Skeletal muscle tissue (tissue), 4 donors: ENCODE measurements around the gene ALPP. TPM values are rescaled to one million over a fixed set of nuclear protein-coding genes. Genes with fewer than 3 reads are reported as not detected.
"Not testable (repeated sequence)": the region's sequence is repeated elsewhere in the genome, so short reads cannot be mapped to it uniquely, and the experiment has no call there.

Source experiments
- H3K27ac ChIP-seq: one replicate; pipeline ENCODE4 v1.7.0; 2013; ENCODE audit warnings: mild to moderate bottlenecking, low read depth, low read length, inconsistent platforms
- H3K27me3 ChIP-seq, 3 donors: one replicate each; pipeline ENCODE4 v1.7.0; 2013; ENCODE audit warnings: low read length in 3 of 3; ENCODE audit not compliant: control insufficient read depth in 3 of 3, insufficient read depth in 3 of 3
- H3K36me3 ChIP-seq, 3 donors: one replicate each; pipeline ENCODE4 v1.7.0; 2013; ENCODE audit warnings: low read length in 3 of 3; ENCODE audit not compliant: control insufficient read depth in 3 of 3, insufficient read depth in 3 of 3
- H3K4me1 ChIP-seq, 3 donors: one replicate each; pipeline ENCODE4 v1.7.0; 2013; ENCODE audit warnings: low read length in 3 of 3, mild to moderate bottlenecking in 3 of 3; ENCODE audit not compliant: control insufficient read depth in 3 of 3, insufficient read depth in 3 of 3
- H3K4me3 ChIP-seq, 3 donors: one replicate each; pipeline ENCODE4 v1.7.0; 2013; ENCODE audit warnings: low read length in 3 of 3
- H3K9ac ChIP-seq, 3 donors: one replicate each; pipeline ENCODE4 v1.7.0; 2013; ENCODE audit warnings: low read length in 3 of 3, mild to moderate bottlenecking in 3 of 3, moderate library complexity in 2 of 3, low read depth in 1 of 3
- H3K9me3 ChIP-seq, 3 donors: one replicate each; pipeline ENCODE4 v1.7.0; 2013; ENCODE audit warnings: low read length in 3 of 3; ENCODE audit not compliant: control insufficient read depth in 3 of 3
- total RNA-seq: library from RNA; depleted of rRNA; stranded (reverse); fragments of >200 nt; gene quantifications from one replicate; pipeline ENCODE4 v1.2.3, GENCODE V29; 2014
- donor health status: Osteomylitis.

ALPP gene
- total RNA-seq, result not detected

DNA sequence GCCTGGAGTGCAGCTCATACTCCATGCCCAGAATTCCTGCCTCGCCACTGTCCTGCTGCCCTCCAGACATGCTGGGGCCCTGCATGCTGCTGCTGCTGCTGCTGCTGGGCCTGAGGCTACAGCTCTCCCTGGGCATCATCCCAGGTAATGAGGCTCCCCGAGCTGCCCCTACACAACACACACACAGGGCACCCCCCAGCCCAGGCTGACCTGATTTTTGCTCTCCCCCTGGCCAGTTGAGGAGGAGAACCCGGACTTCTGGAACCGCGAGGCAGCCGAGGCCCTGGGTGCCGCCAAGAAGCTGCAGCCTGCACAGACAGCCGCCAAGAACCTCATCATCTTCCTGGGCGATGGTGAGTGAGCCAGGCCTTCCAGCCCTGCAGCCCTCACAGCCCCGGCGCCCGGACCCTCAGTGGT is at the start of gene ALPP:
Gene ALPP, plus strand, starts transcription at position 17 of the 417 bp plus-strand sequence. Its CDS starts 52 bp downstream, at position 69.
- H3K4me1 ChIP-seq, H3K9me3 ChIP-seq, H3K9ac ChIP-seq, H3K27ac ChIP-seq, H3K4me3 ChIP-seq, H3K36me3 ChIP-seq: not testable (repeated sequence)
- H3K27me3 ChIP-seq, result peaks cover 15 to 32% (median 23%) of the 10 kb centered on the region in 3 donors

DNA sequence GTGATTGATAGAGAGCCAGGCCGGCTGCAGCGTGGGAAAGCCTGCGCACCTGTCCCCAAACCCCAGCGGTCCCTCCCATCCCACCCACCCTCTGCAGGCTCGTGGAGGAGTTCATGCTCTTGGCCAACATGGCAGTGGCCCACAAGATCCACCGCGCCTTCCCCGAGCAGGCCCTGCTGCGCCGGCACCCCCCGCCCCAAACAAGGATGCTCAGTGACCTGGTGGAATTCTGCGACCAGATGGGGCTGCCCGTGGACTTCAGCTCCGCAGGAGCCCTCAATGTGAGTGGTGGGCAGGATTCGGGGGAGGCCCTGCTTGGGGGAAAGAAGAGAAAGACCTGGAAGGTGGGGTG is 48.9 kb upstream of the ALPP start:
- Histone ChIP-seq H3K9me3 (no peaks in the 10 kb centered on the region), H3K9ac (no peak overlapping the region), H3K27me3 (no peaks in the 10 kb centered on the region), H3K4me1 (peaks cover 0 to 7% (median 4%) of the 10 kb centered on the region in 3 donors), H3K27ac (no peak overlapping the region), H3K36me3 (peaks cover 0 to 2% (median 0%) of the 10 kb centered on the region in 3 donors), H3K4me3 (no peak overlapping the region)

DNA sequence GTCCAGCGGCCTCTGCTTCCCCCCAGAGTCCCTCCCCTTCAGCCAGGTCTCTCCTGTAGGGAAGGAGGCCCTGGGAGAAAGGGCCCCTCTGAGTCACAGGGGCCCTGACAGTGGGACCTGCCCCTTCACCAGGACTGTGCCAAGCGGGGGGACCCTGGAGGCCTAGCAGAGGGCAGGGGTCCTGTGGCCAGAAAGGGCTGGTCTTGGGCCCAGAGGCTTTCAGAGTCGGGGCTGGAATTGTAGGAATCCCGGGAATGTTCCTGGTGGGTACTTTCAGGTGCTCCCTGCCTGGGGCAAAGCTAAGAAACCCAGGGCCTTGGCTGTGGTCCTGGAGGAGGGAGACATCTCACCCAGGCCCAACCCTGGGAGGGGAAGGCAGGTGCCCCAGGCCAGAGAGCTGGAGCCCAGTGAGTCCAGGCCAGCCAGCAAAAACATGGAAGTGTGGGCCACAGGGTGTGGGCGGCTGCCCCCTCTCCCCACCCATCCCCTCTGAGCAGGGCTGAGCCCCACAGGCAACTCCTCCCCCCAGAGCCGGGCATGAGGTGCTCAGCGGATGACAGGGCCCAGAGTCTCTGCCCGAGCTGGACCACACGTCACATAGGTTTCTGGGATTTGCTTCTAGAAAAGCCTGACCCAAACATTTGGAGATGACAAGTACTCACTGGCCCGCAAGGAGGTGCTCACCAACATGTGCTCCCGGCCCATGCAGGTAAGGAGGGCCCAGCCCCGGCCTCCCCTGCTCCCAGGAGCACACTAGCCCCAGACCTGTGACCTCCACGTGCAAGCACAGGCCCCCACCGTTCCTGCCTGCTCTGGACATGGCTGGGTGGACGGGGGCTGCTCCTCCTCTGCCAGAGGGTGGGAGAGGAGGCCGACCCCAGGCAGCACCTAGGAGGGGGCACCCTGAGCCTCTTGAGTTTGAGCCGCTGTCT is 48.2 kb upstream of the ALPP start:
- Histone ChIP-seq H3K9ac (no peak overlapping the region), H3K36me3 (peaks cover 0 to 2% (median 0%) of the 10 kb centered on the region in 3 donors), H3K4me1 (peaks cover 0 to 7% (median 4%) of the 10 kb centered on the region in 3 donors), H3K27ac (no peak overlapping the region), H3K9me3 (no peaks in the 10 kb centered on the region), H3K4me3 (no peak overlapping the region), H3K27me3 (no peaks in the 10 kb centered on the region)

DNA sequence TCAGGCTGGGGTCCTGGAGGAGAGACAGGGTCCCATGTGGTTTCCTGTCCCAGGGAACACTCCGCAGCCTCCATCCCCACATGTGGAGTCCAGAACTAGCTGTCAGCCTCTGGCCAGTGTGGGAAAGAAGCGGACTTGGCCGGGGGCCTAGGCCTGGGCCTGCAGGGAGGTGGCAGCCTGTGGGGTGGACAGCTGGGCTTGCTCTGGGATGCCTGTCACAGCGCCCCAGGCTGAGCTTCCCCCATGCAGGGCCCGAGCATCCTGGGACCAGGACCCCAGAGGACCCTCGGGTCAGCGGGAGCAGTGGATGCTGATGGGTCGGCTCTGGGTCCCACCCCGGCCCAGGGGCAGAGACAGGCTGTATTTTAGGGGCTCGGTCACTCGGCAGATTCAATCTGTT is 47.5 kb upstream of the ALPP start:
- H3K4me1 ChIP-seq, H3K27me3 ChIP-seq, H3K9me3 ChIP-seq, H3K36me3 ChIP-seq, H3K4me3 ChIP-seq, H3K27ac ChIP-seq, H3K9ac ChIP-seq: not testable (repeated sequence)

DNA sequence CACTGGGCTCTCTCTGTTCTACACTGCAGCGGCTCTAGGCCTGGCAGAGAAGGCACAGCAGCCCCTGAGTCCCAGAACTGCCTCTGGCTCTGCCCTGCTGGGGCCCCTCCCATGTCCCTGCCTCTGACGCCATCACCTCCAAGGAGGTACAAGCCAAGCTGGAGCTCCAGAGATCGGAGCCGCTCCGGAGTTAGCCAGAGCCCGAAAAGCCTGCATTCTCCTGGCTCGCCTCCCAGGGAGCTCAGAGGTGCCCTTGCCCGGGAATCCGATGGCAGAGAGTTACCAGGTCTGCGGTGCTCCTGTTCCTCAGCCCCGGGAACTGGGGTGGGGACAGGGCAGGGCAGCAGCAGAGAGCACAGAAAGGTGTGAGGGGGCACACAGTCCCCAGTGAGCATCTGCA is 46.9 kb upstream of the ALPP start:
- H3K9ac ChIP-seq, H3K9me3 ChIP-seq, H3K27ac ChIP-seq, H3K4me3 ChIP-seq, H3K27me3 ChIP-seq, H3K4me1 ChIP-seq, H3K36me3 ChIP-seq: not testable (repeated sequence)

DNA sequence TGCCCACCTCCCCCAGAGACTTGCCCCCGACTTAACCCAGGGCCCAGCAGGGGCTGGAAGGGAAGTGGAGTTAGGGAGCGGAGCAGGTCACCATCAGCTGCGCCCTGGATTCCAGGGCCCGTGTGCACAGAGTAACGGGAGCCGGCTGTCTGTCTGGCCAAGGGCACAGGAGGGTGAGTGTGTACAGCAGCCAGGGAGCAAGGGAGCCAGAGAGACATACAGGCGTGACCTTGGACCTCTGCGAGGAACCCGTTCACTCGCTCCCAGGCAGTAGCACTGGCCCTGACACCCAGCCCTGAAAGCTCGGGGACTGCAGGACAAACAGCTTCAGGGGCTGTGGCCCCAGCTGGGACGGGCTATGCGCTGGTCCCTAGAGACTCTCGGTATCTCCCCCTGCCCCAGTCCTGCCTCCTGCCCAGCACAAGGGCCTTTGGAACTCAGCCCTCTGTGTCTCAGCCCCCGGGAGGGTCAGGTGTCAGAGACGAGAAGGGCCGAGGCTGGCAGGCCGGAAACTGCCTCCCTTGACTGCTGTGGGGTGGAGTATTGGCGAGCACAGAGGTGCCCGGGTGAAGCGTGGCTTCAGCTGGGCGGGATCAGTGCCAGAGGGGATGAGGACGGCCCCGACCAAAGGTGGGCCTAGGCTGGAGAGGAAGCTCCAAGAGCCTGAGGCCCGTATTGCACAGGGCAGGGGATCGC is 46.2 kb upstream of the ALPP start:
- not testable (repeated sequence) for H3K4me3 ChIP-seq, H3K9me3 ChIP-seq, H3K4me1 ChIP-seq, H3K36me3 ChIP-seq, H3K27ac ChIP-seq, H3K9ac ChIP-seq, H3K27me3 ChIP-seq

DNA sequence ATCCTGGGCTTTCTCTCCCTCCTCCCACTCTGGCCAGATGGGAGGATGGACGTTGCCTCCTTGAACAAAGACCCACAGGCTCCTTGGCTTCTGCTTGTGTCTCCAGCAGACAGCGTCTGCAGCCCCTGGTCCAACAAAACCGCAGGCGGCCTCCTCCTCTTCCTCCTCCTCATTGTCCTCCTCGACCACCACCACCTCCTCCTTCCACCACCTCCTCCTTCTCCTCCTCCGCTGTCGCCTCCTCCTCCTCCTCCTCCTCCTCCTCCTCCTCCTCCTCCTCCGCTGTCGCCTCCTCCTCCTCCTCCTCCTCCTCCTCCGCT is 45.7 kb upstream of the ALPP start:
- H3K4me1 ChIP-seq, result peaks cover 0 to 7% (median 0%) of the 10 kb centered on the region in 3 donors
- no peak overlapping the region for H3K27ac ChIP-seq
- H3K36me3 ChIP-seq, result peaks cover 0 to 2% (median 2%) of the 10 kb centered on the region in 3 donors
- no peak overlapping the region for H3K4me3 ChIP-seq
- no peaks in the 10 kb centered on the region for H3K27me3 ChIP-seq
- H3K9ac ChIP-seq, result no peak overlapping the region
- no peaks in the 10 kb centered on the region for H3K9me3 ChIP-seq

DNA sequence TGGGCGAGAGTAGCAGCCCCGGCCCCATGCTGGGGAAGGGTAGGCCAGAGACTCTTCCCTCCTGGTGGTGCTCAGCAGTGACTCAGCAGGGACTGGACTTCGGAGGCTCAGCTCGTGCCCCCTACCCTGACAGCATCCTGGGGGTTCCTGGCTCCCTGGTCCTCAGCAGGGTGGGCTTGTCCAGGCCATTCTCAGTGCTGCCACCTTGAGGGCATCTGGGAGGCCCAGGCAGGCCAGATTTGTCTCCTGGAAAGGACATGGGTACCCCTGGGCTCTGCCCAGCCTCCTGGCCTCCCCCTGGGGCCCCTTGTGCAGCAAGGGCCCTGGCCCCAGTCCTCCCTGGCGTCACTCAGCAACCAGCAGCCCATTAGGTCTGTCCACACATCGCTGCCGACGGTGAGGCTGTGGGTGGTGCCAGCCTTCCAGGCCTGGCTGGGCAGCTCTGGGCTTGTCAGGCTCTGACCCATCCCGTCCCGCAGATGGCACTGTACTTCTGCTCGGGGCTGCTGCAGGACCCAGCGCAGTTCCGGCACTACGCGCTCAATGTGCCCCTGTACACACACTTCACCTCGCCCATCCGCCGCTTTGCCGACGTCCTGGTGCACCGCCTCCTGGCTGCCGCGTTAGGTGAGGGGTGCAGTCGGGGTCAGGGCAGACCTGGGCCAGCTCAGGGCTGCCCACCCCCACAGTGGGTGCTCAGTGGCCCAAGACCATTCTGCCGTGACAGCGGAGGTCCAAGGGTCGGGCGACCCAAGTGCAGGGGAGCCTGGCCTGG is 45.0 kb upstream of the ALPP start:
- Histone ChIP-seq H3K4me1 (peaks cover 0 to 7% (median 0%) of the 10 kb centered on the region in 3 donors), H3K9me3 (no peaks in the 10 kb centered on the region), H3K27ac (no peak overlapping the region), H3K36me3 (peaks cover 0 to 2% (median 2%) of the 10 kb centered on the region in 3 donors), H3K27me3 (no peaks in the 10 kb centered on the region), H3K4me3 (no peak overlapping the region), H3K9ac (no peak overlapping the region)

DNA sequence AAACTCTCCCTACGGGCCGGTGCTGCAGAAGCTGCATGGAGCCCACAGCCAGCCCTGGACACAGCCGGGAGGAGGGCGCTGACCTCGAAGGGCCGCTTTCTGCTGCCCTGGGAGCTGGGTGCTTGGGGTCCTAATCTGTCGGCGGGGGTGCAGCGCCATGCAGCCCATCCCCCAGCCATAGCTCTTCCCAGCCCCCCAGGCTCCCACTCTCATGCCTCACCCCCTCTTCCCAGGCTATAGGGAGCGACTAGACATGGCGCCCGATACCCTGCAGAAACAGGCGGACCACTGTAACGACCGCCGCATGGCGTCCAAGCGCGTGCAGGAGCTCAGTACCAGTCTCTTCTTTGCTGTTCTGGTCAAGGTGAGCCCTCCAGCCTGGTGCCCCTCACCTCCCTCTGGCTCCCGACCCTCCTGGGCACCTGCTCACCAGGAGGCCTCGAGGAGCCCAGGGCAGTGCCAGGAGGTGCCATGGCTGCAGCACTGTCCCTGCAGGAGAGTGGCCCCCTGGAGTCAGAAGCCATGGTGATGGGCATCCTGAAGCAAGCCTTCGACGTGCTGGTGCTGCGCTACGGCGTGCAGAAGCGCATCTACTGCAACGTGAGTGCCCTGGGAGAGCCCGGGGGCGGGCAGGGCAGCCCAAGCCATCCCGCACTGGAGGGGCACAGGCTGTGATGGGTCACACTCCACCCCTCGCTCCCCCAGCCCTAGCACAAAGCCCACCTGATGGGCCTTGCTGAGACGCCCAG is 44.2 kb upstream of the ALPP start:
- not testable (repeated sequence) for H3K4me3 ChIP-seq, H3K36me3 ChIP-seq, H3K27me3 ChIP-seq, H3K27ac ChIP-seq, H3K4me1 ChIP-seq, H3K9me3 ChIP-seq, H3K9ac ChIP-seq
